GF-D8 (cell line): Measurements from ENCODE around the gene DDX39A.

ENCODE experiments used
- DNase-seq: peaks from one replicate; lab custom pipeline; 2025; lab: John Stamatoyannopoulos, UW

The DDX39A gene

GRCh38 chr19:14434543-14435319 lies 15.6 kb upstream of the DDX39A start:
- DNase-seq, result no peak

DNA sequence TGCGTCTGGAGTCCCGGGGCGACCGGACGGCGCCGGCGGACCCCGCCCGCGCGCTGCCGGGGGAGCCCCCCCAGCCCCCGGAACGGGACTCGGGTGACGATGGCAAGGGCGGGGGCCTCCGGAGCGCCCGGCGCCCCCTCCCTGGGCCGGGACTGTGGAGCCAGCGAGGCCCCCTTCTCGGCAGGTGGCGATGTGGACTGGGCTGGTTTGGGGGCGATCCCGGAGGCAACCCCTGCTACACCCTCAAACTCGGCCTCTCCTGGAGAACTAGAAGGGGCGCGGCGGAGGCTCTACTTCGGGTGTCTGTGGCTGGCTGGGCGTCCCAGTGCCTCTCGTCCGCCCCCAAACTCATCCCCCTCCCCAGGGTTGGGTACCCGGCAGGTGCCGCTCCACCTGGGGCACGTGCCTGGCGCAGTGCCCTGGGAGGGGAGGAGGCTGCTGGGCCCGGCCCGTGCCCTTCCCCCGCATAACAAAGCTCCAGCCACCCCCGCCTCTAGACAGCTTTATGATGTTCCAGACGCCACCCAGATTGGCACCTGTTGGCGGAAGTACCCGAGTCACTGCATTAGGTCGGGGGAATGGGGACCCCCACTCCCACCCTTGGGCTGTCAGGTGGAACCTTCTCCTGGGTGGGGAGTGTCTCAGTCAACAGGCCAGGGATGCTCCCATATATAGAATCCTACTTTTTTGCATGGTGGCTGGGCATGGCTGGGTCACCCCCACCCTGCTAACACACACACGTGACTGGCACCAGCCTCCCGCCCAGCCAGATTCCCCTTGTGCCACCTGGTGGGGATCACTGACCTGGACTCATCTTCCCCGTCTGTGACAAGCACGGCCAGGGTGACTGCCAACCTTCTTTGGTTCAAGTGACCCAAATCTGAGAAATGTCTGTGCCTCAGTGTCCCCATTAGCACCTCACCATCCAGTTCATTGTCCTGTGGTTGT lies 14.7 kb upstream of the DDX39A start:
- no peak for DNase-seq

DNA sequence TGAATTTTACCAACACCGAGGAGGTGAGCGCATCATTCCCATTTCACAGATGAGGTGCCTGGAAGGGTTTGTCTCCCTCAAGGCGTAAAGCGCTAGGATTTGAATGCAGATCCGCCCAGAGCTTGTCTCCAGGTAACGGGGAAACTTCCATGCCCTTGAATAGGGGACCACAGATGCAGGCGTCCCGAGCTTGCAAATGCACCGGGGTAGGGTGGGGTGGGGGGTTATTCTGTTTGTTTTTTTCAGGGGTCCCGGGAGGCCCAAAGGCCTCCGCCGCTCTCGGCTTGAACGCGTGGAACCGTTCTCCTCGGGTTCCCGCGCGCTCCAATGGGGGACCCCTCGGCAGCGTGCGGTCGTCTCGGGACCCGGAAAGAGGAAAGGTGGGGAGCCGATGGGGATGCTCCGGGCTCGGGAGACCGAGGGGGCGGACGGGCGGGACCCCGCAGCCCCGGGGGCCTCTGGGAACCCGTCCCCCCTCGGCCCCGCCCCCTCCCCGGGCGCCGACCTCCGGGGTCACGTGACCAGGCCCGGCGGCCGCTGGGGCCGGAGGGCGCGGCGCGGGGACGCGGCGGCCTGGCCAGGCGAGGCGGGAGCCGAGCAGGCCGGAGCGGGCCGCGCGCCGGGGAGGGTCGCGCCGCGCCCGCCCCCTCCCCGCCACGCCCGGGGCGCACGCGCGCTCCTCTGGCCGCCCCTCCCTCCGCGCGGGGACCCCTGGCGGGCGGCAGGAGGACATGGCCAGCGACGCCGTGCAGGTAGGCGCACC lies 13.8 kb upstream of the DDX39A start, which contains the start of gene PKN1:
Gene PKN1 (plus strand): TSS at position 516 of the 763 bp plus-strand sequence. CDS start 216 bp downstream, at position 732.
- DNase-seq, result no peak

DNA sequence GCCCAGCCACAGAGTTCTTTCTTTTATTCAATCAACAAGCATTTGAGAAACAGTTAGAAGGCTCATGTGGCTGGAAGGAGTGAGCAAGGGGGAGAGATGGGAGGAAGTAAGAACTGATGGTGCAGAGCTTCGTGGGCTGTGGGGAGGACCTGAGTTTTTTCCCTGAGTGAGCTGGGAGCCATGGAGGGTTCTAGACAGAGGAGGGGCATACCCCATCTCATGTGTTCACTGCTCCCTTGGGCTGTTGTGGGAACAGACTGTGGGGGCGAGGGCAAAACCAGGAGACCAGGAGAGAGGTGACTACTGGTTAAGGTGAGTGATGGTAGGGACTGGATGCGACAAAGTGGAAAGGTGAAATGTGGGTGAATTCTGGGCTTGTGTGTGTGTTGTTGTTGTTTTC lies 11.6 kb upstream of the DDX39A start:
- no peak for DNase-seq

DNA sequence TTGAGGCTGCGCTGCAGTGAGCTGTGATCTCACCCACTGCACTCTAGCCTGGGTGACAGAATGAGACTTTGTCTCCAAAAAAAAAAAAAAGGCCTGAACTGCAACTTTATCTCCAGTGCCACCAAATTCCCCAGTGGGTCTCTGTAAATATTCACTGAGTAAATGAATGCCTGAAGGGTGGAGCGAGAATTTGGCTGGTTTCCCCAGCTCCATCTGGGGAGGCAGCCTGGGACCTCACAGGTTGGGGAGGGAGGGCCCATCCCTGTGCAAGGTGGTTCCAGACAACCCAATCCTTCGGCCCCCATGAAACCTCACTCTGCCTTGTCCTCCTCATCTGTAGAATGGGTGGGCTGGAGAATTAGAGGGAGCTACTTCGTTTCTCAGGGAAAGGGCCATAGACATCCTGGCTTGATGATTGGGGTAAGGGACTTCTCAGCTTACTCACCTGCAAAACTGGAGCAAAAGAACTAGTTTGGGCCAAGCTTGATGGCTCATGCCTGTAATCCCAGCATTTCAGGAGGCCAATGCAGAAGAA lies 9.8 kb upstream of the DDX39A start:
- DNase-seq, result no peak

DNA sequence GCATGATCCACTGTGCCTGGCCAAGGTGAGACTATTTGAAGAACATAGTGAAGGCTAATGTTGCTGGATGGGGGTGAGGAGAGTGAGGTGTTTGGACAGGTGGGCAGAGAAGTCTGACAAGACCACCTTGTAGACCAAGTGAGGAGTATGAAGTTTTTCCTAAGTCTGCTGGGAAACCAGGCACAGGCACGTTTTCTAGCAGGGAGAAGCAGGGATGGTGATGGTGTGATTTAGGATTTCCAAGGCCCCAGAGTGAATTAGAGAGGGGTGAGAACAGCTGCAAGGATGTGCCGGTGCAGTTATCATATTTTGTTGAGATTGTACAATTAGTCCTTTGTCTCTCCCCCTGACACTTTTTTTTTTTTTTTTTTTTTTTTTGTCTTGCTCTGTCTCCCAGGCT lies 8.3 kb upstream of the DDX39A start:
- no peak for DNase-seq

GRCh38 chr19:14425696-14426138 lies 6.6 kb upstream of the DDX39A start:
- DNase-seq, result no peak

- no peak for DNase-seq
Observed at GRCh38 chr19:14418856-14419105, 360 bp downstream of the DDX39A start.

DNA sequence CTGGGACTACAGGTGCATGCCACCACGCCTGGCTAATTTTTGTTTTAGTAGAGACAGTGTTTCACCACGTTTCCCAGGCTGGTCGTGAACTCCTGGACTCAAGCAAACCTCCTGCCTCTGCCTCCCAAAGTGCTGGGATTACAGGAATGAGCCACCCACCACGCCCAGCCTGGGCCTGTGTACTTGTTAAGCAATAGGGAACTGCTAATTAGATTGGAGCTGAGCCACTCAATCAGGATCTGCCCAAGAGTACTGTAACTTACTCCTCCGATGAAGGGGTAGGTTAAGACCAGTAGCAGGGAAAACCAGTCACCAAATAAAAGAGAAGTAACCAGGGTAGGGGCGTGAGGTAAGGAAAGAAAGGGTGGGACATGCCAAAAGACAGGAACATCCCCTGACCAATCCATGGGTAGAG lies 2.3 kb downstream of the DDX39A start:
- no peak for DNase-seq

DNA sequence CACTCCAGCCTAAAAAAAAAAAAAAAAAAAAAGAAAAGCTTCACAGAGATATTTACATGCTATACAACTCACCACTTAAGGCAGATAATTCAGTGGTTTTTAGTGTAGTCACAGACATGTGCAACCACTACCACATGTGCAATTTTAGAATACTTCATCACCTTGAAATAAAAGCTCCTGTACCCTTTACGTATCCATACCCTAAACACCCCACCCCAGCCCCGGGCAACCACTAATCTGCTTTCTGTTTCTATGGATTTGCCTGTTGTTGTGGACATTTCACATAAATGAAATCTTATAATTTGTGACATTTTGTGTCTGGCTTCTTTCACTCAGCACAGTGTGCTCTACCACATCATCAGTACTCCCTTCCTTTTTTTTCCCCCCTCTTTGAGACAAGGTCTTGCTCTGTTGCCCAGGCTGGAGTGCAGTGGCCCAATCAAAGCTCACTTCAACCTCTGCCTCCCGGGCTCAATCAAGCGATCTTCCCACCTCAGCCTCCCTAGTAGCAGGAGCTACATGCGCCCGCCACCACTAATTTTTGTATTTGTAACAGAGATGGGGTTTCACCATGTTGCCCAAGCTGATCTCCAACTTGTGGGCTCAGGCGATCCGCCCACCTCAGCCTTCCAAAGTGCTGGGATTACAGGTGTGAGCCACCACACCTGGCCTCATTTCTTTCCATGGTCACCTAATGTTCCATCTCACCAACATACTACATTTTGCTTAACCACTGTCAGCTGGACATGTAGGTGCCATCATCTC lies 4.0 kb downstream of the DDX39A start:
- no peak for DNase-seq

- DNase-seq, result no peak
Observed at GRCh38 chr19:14413693-14414181, 5.4 kb downstream of the DDX39A start.

DNA sequence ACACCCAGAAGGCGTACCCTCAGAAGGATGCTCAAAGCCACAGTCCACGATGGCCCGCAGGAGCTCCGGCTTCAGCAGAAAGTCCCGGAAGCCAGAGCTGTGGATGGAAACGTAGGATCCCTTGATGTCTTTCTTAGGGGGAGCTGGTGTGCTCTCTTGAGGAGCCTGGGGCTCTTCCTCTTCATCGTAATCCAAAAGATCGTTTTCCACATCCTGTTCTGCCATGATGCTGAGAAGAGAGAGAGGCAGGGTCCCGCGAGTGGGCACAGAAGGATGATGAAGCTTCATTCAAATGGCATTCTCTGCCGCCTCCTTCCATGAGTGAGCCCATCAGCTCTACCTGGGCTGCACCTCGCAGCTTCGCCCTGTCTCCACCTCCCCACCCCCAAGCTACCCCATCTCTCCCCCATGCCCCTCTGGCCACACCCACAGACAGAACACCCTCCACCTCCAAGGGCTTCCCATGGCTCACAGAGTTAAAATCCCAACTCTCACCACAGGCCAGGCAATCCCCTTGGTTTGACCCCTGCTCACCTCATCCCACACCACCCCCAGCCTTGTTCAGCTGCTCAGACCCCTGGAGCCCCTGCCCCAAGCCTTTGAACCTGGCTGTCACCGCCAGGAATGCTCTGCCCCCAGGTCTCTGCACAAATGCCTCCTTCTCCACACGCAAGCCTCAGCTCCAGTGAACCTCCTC lies 6.0 kb downstream of the DDX39A start:
- DNase-seq, result no peak

DNA sequence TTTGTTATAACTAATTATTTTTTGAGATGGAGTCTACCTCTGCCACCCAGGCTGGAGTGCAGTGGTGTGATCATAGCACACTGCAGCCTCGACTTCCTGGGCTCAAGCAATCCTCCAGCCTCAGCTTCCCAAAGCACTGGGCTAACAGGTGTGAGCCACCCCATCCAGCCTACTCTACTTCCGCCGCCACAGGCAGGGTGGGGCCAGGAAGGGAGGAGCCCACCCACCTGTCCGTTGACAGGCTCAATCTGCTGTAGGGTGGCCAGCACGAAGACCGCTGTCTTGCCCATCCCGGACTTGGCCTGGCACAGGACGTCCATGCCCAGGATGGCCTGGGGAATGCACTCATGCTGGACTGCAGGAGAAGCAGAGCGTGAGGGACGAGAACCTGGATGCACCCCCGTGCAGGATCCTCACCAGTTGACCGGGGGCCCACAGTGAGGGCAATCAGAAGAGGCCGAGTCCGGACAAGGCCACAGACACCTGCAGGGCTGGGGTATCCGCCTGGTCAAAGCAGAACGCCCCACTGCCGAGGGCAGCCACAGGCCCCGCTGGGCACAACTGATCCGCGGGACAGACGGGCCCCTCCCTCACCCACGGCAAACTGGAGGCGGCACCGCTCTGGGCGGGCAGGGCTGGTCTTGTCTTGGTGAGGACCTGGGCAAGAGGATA lies 6.7 kb downstream of the DDX39A start:
- no peak for DNase-seq

- no peak for DNase-seq
Observed at GRCh38 chr19:14411938-14412245, 7.2 kb downstream of the DDX39A start.

DNA sequence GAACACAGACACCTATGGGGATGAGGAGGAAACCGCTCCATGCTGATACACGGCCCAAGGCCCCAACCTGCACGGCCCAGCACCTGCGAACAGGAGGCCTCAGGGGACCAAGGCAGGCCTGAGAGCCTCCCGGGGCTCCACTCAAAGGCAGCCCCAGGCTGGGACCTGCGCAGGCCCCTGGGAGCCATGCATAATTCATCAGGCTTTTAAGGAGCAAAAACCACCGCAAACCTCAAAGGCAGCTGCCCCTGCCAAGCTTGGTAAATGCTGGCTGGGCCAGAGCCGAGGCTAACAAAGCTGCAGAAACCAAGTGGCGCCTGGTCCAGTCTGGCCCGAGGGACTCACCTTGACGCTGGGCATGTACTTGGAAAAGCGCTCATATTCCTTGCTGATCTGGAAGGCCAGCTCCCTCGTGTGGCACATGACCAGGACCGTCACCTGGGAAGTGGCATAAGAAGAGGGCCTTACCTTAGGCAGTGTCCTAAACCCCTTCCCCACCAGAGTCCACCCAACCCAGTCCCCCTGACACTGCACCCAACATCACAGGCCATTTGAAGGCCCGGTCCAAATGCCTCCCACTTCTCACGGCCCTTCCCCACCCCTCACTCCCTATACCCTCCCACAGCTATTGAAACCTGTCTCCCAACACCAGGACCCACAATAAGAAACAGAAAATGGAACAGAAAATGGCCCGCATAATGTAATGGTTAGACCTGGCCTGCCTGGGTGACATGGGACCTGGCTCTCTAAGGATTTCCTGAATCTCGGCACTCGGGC lies 7.8 kb downstream of the DDX39A start:
- no peak for DNase-seq

GRCh38 chr19:14410091-14411051 lies 8.8 kb downstream of the DDX39A start:
- no peak for DNase-seq

GRCh38 chr19:14409146-14410023 lies 9.8 kb downstream of the DDX39A start:
- DNase-seq, result no peak
